Activated naive CD8-positive, alpha-beta T cell treated with anti-CD3 and anti-CD28 coated beads, Interleukin-2, amount 50 U/mL, for 24 hours (primary cell): ENCODE results near the gene NR5A1.

Source experiments
- ATAC-seq: fragments of 150-1000 bp; cut with Tn5 transposase; one replicate; pipeline ENCODE4 v1.10.0; 2021
- DNase-seq: peaks from one replicate; pipeline ENCODE4 v3.0.0; 2021
- H3K27ac Mint-ChIP-seq: one replicate; pipeline ENCODE4 v1.8.0; 2021; ENCODE audit warnings: mild to moderate bottlenecking, mixed read lengths
- H3K27me3 Mint-ChIP-seq: one replicate; pipeline ENCODE4 v1.8.0; 2021; ENCODE audit warnings: mixed read lengths
- H3K36me3 Mint-ChIP-seq: one replicate; pipeline ENCODE4 v1.8.0; 2021; ENCODE audit warnings: low read depth, mixed read lengths
- H3K4me1 Mint-ChIP-seq: one replicate; pipeline ENCODE4 v1.8.0; 2021; ENCODE audit warnings: mixed read lengths
- H3K4me3 Mint-ChIP-seq: one replicate; pipeline ENCODE4 v1.8.0; 2021; ENCODE audit warnings: mild to moderate bottlenecking, moderate library complexity, mixed read lengths
- H3K9me3 Mint-ChIP-seq: one replicate; pipeline ENCODE4 v1.8.0; 2021; ENCODE audit warnings: mixed read lengths

NR5A1 gene

DNA sequence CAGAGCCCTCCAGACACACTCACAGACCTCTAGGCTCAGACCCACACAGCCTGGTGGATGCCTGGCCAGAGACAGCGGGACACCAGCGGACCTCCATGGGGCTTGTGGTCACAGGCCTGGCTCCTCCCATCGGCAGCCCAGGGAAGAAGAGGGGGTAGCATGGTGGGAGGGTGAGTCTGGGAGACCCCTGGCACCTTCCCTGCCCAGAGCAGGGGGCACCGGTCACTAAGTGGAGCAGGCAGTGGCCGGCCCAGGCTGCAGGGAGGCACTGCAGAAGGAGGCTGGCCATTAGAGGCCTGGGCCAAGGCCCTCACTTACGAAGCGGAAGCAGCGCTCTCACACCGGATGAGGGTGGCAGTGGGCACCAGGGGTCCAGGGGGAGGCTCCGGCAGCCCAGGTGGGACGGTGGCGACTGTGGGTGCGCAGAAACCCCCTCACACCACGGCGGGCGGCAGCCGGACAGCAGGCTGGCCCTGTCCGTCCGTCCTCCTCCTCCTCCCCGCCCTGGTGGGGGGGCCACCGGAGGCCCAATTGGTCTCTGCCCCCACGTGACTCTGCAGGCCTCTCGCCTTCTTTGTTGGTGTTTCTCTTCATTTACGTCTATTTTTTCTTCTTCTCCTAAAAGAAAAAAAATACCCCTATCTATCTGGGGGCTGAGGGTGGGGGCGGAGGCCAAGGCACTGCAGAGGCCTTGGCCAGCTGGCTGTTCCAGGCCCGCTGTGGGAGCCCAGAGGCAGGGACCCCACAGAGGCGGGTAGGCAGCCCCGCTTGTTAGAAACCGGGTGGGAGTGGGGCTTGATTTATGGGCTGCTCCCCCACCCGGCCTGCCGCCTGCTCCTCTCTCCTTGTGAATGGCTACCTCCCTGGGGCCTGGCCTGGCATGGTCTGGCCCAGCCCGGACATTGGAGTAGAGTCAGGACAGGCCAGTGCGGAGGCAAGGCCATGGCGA is at the start of gene NR5A1:
Gene NR5A1 (minus strand): TSS at position 469 of the 949 bp plus-strand sequence. CDS start 4,004 bp downstream, outside the sequence.
- no peaks in the 10 kb centered on the region for H3K9me3 Mint-ChIP-seq
- ATAC-seq, result no peak
- peaks cover 28% of the 10 kb centered on the region for H3K27me3 Mint-ChIP-seq
- H3K27ac Mint-ChIP-seq, result no peak within 1 kb of the TSS
- H3K4me3 Mint-ChIP-seq, result no peak within 1 kb of the TSS
- H3K36me3 Mint-ChIP-seq, result no peaks in the 10 kb centered on the region
- peaks cover 10% of the 10 kb centered on the region for H3K4me1 Mint-ChIP-seq
- DNase-seq, result no peak

DNA sequence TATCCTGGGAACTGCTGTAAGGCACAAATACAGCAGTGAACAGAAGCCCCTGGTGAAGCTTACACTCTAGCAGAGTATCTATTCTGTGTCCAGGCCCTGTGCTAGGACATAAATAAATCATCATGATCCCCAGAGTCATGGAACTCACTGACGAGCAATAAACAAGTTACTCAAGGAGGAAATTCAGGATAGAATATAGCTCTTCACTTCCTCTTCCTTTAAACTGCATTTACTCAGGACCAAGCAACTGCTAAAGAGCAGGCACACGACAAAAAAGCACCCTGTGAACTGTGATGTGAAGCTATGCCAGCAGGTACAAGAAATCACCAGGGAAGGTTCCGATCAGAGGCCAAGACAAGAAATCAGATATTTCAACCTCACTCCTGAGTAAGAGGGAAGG is 47.8 kb upstream of the NR5A1 start:
- Mint-ChIP-seq H3K27ac (no peak overlapping the region), H3K4me1 (no peaks in the 10 kb centered on the region), H3K27me3 (no peaks in the 10 kb centered on the region), H3K4me3 (no peak overlapping the region), H3K36me3 (no peaks in the 10 kb centered on the region), H3K9me3 (no peaks in the 10 kb centered on the region)
- DNase-seq (no peak), ATAC-seq (no peak)

DNA sequence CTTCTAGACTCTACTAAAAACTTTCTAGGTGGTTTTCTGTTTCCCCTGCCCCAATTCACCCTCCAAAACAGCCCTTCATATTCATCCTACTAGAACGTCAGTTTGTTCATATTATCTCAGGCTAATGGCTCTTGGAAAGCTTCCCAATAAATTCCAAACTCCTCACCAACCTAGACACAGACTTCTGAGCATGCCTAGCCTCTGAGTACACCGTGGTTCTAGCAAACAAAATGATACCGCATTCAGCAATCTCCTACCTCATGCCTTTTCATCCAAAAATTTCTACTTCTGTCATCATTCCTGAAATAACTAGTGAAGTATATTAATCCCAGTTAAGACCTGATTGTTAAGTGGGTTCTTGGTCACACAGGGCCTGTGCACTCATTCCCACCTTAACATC is 46.5 kb upstream of the NR5A1 start:
- Mint-ChIP-seq H3K4me3 (no peak overlapping the region), H3K36me3 (no peaks in the 10 kb centered on the region), H3K27ac (no peak overlapping the region), H3K4me1 (peaks cover 11% of the 10 kb centered on the region), H3K9me3 (no peaks in the 10 kb centered on the region), H3K27me3 (no peaks in the 10 kb centered on the region)
- DNase-seq, result no peak
- ATAC-seq, result no peak

DNA sequence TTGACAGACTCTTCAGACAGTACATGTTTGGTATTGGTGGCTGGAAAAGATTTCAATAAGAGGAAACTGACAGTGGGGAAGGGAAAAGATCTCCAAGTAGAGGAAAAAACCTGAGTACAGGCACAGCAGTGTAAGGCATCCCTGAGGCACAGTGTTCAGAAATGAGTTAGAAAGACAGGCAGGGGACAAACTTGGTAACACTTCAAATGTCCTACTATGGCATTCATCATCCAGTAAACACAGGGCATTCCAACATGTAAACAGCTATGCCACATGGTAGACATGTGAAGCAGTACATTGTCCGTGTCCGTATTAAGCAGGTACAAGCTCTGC is 45.0 kb upstream of the NR5A1 start:
- ATAC-seq, result no peak
- Mint-ChIP-seq H3K9me3 (no peaks in the 10 kb centered on the region), H3K27me3 (no peaks in the 10 kb centered on the region)

DNA sequence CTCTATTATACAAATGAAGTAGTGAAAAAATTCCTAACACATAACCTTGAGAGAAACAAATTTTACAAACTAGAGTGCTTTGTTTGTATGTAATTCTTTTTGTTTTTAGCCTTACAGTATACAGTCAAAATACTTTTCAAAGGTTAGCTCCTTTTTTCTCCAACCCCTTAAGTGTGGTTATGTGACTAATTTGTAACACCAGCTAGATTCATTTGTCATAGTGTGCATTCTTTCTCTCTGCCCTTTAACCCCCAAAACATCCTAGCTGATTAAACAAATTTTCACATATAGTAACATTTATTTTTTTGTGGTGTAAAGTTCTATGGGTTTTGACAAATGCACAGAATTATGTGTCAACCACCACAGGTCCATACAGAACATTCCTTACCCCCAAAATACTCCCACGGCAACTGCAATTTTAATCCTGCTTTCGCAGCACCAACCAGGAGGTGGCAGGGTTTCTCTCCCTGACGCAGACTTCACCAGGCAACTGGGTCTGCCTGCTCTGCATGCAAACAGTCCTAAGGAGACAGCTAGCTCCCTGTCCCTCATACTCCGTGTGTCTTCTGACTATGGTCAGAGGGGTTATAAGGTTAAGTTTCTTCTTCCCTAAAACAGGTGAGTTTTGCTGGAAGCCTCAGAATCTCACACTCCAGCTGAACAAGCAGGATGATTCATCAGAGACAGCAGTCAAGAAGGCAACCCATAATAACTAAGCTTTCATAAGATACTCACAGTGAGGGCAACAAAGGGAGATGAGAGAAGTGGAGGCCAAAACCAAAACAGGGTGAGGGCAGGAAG is 44.5 kb upstream of the NR5A1 start:
- H3K36me3 Mint-ChIP-seq, result no peaks in the 10 kb centered on the region
- H3K4me1 Mint-ChIP-seq, result peaks cover 21% of the 10 kb centered on the region
- ATAC-seq (peak; percentile 81), DNase-seq (peak; percentile 32)
- peak overlapping the region; percentile 28 for H3K27ac Mint-ChIP-seq
- no peaks in the 10 kb centered on the region for H3K9me3 Mint-ChIP-seq
- H3K27me3 Mint-ChIP-seq, result no peaks in the 10 kb centered on the region
- no peak overlapping the region for H3K4me3 Mint-ChIP-seq

More for the DNA sequence above, 45.0 kb upstream of the NR5A1 start:
- Mint-ChIP-seq H3K4me1 (peaks cover 21% of the 10 kb centered on the region), H3K27ac (no peak overlapping the region), H3K4me3 (no peak overlapping the region), H3K36me3 (no peaks in the 10 kb centered on the region)
- no peak for DNase-seq

DNA sequence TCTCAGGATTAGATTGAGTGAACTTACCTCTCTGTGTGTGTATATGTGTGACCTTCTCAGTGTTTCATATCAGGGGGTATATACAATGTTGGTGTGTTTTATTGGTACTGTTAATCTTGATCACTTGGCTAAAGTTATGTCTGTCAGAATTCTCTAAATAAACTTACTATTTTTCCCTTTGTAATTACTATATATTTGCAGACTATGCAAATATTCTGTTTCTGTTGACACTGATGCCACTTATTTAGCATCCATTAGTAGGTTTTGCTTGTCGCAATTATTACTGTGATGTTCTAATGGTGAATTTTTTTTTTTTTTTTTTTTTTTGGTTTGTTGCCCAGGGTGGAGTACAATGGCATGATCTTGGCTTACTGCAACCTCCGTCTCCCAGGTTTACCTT is 42.9 kb upstream of the NR5A1 start:
- H3K4me3 Mint-ChIP-seq, result no peak overlapping the region
- ATAC-seq (no peak), DNase-seq (no peak)
- no peaks in the 10 kb centered on the region for H3K36me3 Mint-ChIP-seq
- peaks cover 21% of the 10 kb centered on the region for H3K4me1 Mint-ChIP-seq
- H3K27ac Mint-ChIP-seq, result peak overlapping the region; percentile 5
- H3K27me3 Mint-ChIP-seq, result no peaks in the 10 kb centered on the region
- no peaks in the 10 kb centered on the region for H3K9me3 Mint-ChIP-seq

DNA sequence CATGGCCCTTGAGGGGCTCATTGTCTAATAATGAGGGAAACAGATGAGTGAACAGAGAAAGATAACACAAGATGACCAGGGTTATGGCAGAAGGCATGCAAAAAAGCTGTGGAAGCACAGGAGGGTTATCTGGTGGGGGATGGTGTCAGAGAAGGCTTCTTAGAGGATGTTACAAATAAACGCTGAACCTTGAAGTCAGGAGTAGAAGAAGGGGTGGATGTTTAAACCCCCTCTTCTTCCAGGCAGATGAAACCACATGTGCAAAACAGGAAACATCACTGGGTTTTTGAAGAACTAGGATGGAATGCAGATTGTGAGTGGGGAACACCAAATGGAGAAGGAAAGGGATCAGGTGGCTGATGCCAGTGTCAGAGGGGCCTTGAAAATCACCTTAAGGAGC is 41.8 kb upstream of the NR5A1 start:
- no peak for ATAC-seq
- H3K9me3 Mint-ChIP-seq, result no peaks in the 10 kb centered on the region
- no peaks in the 10 kb centered on the region for H3K27me3 Mint-ChIP-seq
- no peak overlapping the region for H3K27ac Mint-ChIP-seq
- DNase-seq, result no peak
- H3K4me3 Mint-ChIP-seq, result no peak overlapping the region
- peaks cover 21% of the 10 kb centered on the region for H3K4me1 Mint-ChIP-seq
- H3K36me3 Mint-ChIP-seq, result no peaks in the 10 kb centered on the region

DNA sequence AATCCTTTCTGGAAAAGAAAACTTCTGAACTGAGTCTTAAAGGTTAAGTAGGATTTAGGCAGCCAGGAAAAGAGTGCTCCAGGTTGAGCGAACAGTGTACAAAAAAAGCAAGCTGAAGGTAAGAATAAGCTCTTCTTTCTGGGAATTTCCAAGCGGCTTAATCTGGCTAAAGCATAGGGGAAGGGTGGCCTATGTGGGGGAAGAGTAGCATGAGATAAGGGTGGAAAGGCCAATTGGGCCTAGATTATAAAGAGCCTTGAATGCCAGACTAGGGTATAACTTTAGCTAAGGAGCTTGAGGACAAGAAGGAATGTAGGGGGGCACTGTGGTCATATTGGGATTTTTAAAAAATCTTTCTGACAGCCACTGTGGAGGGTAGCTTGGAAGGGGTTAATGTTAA is 37.3 kb upstream of the NR5A1 start:
- DNase-seq (no peak), ATAC-seq (no peak)
- H3K4me3 Mint-ChIP-seq, result no peak overlapping the region
- H3K9me3 Mint-ChIP-seq, result no peaks in the 10 kb centered on the region
- peaks cover 17% of the 10 kb centered on the region for H3K4me1 Mint-ChIP-seq
- H3K27ac Mint-ChIP-seq, result no peak overlapping the region
- peaks cover 3% of the 10 kb centered on the region for H3K27me3 Mint-ChIP-seq
- no peaks in the 10 kb centered on the region for H3K36me3 Mint-ChIP-seq

DNA sequence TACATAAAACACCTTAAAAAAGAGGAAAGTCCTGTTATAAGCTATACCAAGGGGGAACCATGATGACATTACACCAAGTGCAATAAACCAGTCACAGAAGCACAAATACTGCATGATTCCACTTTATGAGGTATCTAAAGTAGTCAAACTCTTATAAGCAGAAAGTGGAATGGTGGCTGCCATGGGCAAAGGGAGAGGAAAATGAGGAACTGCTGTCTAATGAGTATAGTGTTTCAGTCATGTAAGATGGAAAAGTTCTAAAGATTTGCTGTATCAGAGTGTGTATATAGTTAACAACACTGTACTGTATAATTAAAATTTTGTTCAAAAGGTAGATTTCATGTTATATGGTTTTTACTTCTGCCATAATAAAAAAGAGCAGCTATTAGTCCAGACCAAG is 34.6 kb upstream of the NR5A1 start:
- no peak for ATAC-seq
- DNase-seq, result no peak
- H3K4me3 Mint-ChIP-seq, result no peak overlapping the region
- no peak overlapping the region for H3K27ac Mint-ChIP-seq
- H3K27me3 Mint-ChIP-seq, result peaks cover 3% of the 10 kb centered on the region
- no peaks in the 10 kb centered on the region for H3K9me3 Mint-ChIP-seq
- H3K4me1 Mint-ChIP-seq, result no peaks in the 10 kb centered on the region
- no peaks in the 10 kb centered on the region for H3K36me3 Mint-ChIP-seq

DNA sequence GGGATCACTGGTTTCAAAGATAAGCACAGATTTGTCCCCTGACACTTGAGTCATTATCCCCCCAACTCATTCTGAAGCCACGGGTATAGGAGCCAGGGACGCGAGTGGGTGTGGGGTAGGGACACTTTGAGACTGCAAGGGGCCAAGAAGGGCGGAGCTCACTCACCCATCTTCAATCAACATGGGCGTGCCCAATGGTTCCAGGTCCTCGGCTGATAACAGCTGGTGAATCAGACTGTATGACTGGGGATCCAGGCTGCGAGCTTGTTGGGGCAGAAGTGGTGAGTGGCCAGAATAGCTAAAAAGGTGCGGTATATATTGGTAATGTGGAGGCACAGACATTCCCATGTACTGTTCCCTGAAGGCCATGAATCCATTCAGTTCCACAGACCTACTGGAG is 30.7 kb upstream of the NR5A1 start:
- no peak for DNase-seq
- Mint-ChIP-seq H3K36me3 (no peaks in the 10 kb centered on the region), H3K27me3 (peaks cover 3% of the 10 kb centered on the region), H3K27ac (no peak overlapping the region), H3K4me3 (no peak overlapping the region), H3K4me1 (no peaks in the 10 kb centered on the region), H3K9me3 (no peaks in the 10 kb centered on the region)
- no peak for ATAC-seq

DNA sequence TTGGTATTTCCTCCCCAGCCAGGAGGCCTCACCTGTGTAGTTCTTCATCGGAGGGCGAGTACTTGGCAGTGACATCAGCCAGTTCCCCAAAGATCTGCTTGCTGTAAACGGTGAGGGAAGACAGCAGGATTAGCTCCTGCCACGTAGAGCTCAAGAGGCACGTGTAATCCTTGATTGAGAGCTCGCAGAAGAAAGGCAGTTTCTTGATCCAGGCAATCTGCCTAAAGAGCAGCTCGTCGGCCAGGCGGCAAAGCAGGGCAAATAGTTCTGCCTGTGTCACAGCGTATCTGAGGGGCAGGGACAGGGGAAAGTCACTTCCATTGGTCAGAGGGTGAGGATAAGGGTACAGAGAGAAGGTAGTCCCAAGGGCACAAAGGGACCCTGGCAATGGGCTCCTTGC is 28.6 kb upstream of the NR5A1 start:
- Mint-ChIP-seq H3K27me3 (peaks cover 3% of the 10 kb centered on the region), H3K27ac (no peak overlapping the region), H3K4me1 (no peaks in the 10 kb centered on the region), H3K36me3 (no peaks in the 10 kb centered on the region), H3K9me3 (no peaks in the 10 kb centered on the region), H3K4me3 (no peak overlapping the region)
- DNase-seq (no peak), ATAC-seq (no peak)

DNA sequence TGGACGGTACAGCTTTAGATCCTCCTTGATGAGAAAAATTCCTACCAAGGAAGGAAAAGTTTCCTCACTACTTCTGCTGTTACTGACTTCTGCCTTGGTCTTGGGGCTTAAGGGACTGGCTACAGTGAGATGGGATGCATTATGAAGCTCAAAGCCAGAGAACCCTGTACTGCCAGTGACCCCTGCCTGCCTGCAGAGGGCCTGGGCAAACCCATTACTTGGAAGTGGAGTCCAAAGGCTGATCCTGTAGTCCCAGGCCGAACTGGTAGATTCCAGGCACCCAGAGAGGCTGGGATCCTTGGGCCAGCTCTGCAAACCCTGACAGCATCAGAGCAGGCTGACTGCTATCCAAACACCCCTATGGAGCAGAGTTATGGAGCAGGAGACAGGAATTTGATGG is 25.7 kb upstream of the NR5A1 start:
- Mint-ChIP-seq H3K27ac (no peak overlapping the region), H3K4me1 (no peaks in the 10 kb centered on the region), H3K36me3 (no peaks in the 10 kb centered on the region), H3K27me3 (no peaks in the 10 kb centered on the region), H3K9me3 (no peaks in the 10 kb centered on the region), H3K4me3 (no peak overlapping the region)
- no peak for DNase-seq
- ATAC-seq, result no peak

DNA sequence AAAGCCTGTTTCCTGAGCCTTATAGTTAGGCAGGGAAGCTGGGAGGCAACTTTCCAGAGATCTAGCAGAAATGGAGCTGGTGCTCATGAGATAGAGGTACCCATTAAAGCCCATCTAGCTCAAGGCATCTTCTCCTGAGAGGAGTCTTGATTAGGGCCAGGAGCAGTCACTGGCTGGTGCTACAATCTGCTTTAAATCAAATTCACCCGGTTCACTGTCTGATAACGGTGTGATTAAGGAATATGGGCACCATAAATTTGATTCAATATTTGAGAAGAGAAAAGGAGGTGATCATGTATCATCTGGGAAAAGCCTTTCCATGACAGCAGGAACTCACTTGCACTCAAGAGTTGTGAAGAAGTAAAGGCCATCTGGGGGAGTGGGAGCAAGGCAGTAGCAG is 23.9 kb upstream of the NR5A1 start:
- H3K4me1 Mint-ChIP-seq, result no peaks in the 10 kb centered on the region
- H3K27me3 Mint-ChIP-seq, result no peaks in the 10 kb centered on the region
- H3K36me3 Mint-ChIP-seq, result no peaks in the 10 kb centered on the region
- no peak for ATAC-seq
- DNase-seq, result no peak
- H3K4me3 Mint-ChIP-seq, result no peak overlapping the region
- no peak overlapping the region for H3K27ac Mint-ChIP-seq
- H3K9me3 Mint-ChIP-seq, result no peaks in the 10 kb centered on the region

DNA sequence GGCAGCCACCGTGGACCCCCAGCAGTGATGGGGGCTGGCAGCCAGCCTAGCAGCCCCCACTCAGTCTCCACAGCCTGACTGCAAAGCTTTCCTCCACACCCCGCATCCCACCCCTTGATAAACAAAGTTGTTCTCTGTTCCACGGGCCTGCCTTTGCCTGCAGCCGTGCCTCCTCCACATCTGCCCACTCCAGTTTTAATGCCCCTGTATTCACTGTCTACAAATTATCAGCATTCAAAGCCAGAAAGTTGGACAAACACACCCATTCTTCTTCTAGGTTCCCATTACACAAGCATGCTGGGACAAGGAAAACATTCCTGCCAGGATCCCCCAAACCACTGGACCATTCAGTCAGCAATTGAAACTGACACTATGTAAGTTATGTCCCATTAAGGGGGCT is 23.0 kb upstream of the NR5A1 start:
- H3K4me1 Mint-ChIP-seq, result no peaks in the 10 kb centered on the region
- H3K27me3 Mint-ChIP-seq, result no peaks in the 10 kb centered on the region
- no peak for ATAC-seq
- DNase-seq, result no peak
- no peak overlapping the region for H3K27ac Mint-ChIP-seq
- H3K36me3 Mint-ChIP-seq, result no peaks in the 10 kb centered on the region
- H3K4me3 Mint-ChIP-seq, result no peak overlapping the region
- no peaks in the 10 kb centered on the region for H3K9me3 Mint-ChIP-seq

DNA sequence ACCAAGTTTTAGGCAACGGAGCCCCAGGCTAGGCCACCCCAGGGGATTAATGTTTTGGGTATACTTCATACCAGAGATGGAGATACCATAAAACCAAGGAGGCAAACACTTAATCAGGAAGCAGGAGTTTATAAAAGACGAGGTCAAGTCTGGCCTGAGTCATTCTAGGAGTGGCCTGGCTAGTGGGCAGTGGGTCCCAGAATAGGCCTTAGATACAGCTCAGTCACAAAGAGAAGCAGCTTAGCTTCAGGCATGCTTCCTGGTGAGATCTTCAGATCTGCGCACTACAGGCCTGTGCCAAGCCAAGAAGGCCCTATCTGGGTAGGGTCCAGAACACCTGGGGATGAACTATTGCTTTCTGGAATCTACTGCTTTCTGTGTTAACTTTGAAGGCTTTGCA is 20.6 kb upstream of the NR5A1 start:
- H3K9me3 Mint-ChIP-seq, result no peaks in the 10 kb centered on the region
- no peaks in the 10 kb centered on the region for H3K36me3 Mint-ChIP-seq
- DNase-seq (no peak), ATAC-seq (no peak)
- no peaks in the 10 kb centered on the region for H3K27me3 Mint-ChIP-seq
- H3K27ac Mint-ChIP-seq, result no peak overlapping the region
- no peak overlapping the region for H3K4me3 Mint-ChIP-seq
- H3K4me1 Mint-ChIP-seq, result no peaks in the 10 kb centered on the region
